ENCODE measurements around the gene VMP1. TPM values are rescaled to one million over a fixed set of nuclear protein-coding genes. Genes with fewer than 3 reads are reported as not detected.

VMP1 gene
- total and polyA plus RNA-seq, 2 of the 13 experiments (the other 11 are each of a cell fraction or from before 2014, with no cell fraction given) = 186 to 271 TPM

DNA sequence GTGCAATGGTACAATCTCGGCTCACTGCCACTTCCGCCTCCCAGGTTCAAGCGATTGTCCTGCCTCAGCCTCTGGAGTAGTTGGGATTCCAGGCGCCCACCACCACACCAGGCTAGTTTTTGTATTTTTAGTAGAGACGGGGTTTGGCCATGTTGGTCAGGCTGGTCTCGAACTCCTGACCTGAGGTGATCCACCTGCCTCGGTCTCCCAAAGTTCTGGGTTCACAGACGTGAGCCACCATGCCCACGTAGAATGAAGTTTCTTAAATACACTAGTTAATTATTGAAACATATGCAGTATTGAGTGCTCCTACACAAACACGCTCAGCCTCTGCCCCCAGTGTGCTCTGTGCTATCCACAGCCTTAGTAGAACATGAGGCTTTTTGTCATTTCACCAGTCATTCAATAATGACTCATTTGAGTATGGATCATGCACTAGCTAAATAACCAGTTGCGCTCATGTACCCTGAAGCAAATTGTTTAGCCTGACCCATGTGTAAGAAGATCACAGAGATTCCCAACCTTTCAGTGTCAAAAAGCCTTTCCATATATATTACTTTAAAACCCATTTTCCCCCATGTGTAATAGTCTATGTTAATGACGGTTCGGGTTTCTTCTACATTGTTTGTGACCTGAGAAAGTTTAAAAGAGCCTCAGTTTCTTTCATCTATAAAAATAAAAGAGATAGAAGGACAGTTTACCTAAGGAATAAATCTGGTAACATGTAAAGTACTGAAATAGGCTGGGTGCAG is 135.6 kb downstream of the VMP1 start (continued):
- TF ChIP-seq, protein P1, sequence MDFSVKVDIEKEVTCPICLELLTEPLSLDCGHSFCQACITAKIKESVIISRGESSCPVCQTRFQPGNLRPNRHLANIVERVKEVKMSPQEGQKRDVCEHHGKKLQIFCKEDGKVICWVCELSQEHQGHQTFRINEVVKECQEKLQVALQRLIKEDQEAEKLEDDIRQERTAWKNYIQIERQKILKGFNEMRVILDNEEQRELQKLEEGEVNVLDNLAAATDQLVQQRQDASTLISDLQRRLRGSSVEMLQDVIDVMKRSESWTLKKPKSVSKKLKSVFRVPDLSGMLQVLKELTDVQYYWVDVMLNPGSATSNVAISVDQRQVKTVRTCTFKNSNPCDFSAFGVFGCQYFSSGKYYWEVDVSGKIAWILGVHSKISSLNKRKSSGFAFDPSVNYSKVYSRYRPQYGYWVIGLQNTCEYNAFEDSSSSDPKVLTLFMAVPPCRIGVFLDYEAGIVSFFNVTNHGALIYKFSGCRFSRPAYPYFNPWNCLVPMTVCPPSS (IDR thresholded peaks at IDR 0.05) = no peak
- TF ChIP-seq RARA (CRISPR knock-in tag; IDR thresholded peaks at IDR 0.05) (peak; percentile 57), ZNF83 (CRISPR knock-in tag; IDR thresholded peaks at IDR 0.05; ENCODE audit: borderline replicate concordance) (no peak), ZNF282 (IDR thresholded peaks at IDR 0.05; ENCODE audit: partially characterized antibody) (no peak), XRCC5 (optimal IDR thresholded peaks at IDR 0.05; ENCODE audit: low read length) (no peak), ZKSCAN8 (CRISPR knock-in tag; IDR thresholded peaks at IDR 0.05; ENCODE audit: borderline replicate concordance) (peak; percentile 89), ZNF773 (CRISPR knock-in tag; IDR thresholded peaks at IDR 0.05; ENCODE audit: borderline replicate concordance) (no peak), THAP11 (CRISPR knock-in tag; IDR thresholded peaks at IDR 0.05) (peak; percentile 31; the same call in 1 of the 2 replicates), RARG (CRISPR knock-in tag; IDR thresholded peaks at IDR 0.05; ENCODE audit: low read depth) (peak; percentile 60; the same call in 1 of the 2 replicates), ATF7-NPFF (CRISPR knock-in tag; IDR thresholded peaks at IDR 0.05; ENCODE audit: low read depth) (peak; percentile 22; the same call in 1 of the 2 replicates), KLF11 (CRISPR knock-in tag; IDR thresholded peaks at IDR 0.05) (peak; percentile 70; the same call in 1 of the 2 replicates), PCBP2 (optimal IDR thresholded peaks at IDR 0.05; ENCODE audit: low read depth, low read length, poor library complexity, severe bottlenecking) (no peak), IKZF1 (IDR thresholded peaks at IDR 0.05) (no peak), ZNF101 (CRISPR knock-in tag; IDR thresholded peaks at IDR 0.05; ENCODE audit: borderline replicate concordance, low read depth) (peak; percentile 17; the same call in 1 of the 2 replicates), SP140L (CRISPR knock-in tag; IDR thresholded peaks at IDR 0.05; ENCODE audit: borderline replicate concordance) (no peak; the same call in 1 of the 2 replicates), ISX (CRISPR knock-in tag; conservative IDR thresholded peaks at IDR 0.05) (no peak), ZNF274 (CRISPR knock-in tag; IDR thresholded peaks at IDR 0.05) (no peak; the same call in 1 of the 2 replicates), NFYB (CRISPR knock-in tag; IDR thresholded peaks at IDR 0.05) (no peak), TOE1 (CRISPR knock-in tag; IDR thresholded peaks at IDR 0.05) (no peak), SALL2 (CRISPR knock-in tag; IDR thresholded peaks at IDR 0.05) (peak; percentile 4; the same call in 1 of the 2 replicates)
- TF ChIP-seq, protein P2, sequence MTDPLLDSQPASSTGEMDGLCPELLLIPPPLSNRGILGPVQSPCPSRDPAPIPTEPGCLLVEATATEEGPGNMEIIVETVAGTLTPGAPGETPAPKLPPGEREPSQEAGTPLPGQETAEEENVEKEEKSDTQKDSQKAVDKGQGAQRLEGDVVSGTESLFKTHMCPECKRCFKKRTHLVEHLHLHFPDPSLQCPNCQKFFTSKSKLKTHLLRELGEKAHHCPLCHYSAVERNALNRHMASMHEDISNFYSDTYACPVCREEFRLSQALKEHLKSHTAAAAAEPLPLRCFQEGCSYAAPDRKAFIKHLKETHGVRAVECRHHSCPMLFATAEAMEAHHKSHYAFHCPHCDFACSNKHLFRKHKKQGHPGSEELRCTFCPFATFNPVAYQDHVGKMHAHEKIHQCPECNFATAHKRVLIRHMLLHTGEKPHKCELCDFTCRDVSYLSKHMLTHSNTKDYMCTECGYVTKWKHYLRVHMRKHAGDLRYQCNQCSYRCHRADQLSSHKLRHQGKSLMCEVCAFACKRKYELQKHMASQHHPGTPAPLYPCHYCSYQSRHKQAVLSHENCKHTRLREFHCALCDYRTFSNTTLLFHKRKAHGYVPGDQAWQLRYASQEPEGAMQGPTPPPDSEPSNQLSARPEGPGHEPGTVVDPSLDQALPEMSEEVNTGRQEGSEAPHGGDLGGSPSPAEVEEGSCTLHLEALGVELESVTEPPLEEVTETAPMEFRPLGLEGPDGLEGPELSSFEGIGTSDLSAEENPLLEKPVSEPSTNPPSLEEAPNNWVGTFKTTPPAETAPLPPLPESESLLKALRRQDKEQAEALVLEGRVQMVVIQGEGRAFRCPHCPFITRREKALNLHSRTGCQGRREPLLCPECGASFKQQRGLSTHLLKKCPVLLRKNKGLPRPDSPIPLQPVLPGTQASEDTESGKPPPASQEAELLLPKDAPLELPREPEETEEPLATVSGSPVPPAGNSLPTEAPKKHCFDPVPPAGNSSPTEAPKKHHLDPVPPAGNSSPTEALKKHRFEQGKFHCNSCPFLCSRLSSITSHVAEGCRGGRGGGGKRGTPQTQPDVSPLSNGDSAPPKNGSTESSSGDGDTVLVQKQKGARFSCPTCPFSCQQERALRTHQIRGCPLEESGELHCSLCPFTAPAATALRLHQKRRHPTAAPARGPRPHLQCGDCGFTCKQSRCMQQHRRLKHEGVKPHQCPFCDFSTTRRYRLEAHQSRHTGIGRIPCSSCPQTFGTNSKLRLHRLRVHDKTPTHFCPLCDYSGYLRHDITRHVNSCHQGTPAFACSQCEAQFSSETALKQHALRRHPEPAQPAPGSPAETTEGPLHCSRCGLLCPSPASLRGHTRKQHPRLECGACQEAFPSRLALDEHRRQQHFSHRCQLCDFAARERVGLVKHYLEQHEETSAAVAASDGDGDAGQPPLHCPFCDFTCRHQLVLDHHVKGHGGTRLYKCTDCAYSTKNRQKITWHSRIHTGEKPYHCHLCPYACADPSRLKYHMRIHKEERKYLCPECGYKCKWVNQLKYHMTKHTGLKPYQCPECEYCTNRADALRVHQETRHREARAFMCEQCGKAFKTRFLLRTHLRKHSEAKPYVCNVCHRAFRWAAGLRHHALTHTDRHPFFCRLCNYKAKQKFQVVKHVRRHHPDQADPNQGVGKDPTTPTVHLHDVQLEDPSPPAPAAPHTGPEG (CRISPR knock-in tag; IDR thresholded peaks at IDR 0.05) = no peak; the same call in 1 of the 2 replicates
- TF ChIP-seq, protein P3, sequence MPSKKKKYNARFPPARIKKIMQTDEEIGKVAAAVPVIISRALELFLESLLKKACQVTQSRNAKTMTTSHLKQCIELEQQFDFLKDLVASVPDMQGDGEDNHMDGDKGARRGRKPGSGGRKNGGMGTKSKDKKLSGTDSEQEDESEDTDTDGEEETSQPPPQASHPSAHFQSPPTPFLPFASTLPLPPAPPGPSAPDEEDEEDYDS (CRISPR knock-in tag; IDR thresholded peaks at IDR 0.05) = peak; percentile 79; the same call in 1 of the 2 replicates
- TF ChIP-seq, protein P4, sequence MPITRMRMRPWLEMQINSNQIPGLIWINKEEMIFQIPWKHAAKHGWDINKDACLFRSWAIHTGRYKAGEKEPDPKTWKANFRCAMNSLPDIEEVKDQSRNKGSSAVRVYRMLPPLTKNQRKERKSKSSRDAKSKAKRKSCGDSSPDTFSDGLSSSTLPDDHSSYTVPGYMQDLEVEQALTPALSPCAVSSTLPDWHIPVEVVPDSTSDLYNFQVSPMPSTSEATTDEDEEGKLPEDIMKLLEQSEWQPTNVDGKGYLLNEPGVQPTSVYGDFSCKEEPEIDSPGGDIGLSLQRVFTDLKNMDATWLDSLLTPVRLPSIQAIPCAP (CRISPR knock-in tag; IDR thresholded peaks at IDR 0.05; ENCODE audit: low read depth) = 0 out of 2 replicates have a peak, but pooled peaks have one; percentile 3
